ENCODE measurements around the gene CYP4F8. TPM values are rescaled to one million over a fixed set of nuclear protein-coding genes. Genes with fewer than 3 reads are reported as not detected.

The CYP4F8 gene
- polyA plus RNA-seq, 1 of the 3 experiments (the other 2 are of a cell fraction): not detected

GRCh38 chr19:15622991-15623390 lies 8.0 kb downstream of the CYP4F8 start:
- no peaks in the 10 kb centered on the region for H3K4me1 ChIP-seq (ENCODE audit: control insufficient read depth in 1 of 2, insufficient read depth in 2 of 2, low read depth in 1 of 2, low read length in 1 of 2)
- H3K4me3 ChIP-seq (ENCODE audit: low read depth in 2 of 2, low read length in 1 of 2): no peak overlapping the region
- no peak overlapping the region for H3K9ac ChIP-seq
- H3K79me2 ChIP-seq (ENCODE audit: insufficient read depth): no peaks in the 10 kb centered on the region
- H3K36me3 ChIP-seq (replicated peaks in 1 of 2; ENCODE audit: control insufficient read depth in 1 of 2, insufficient read depth in 2 of 2, low read length in 1 of 2): no peaks in the 10 kb centered on the region
- no peak overlapping the region for H3K27ac ChIP-seq (ENCODE audit: low read depth in 2 of 2, low read length in 1 of 2)
- no peaks in the 10 kb centered on the region; the same call in 1 of the 2 replicates for H3K27me3 ChIP-seq (ENCODE audit: insufficient read depth)
- no peaks in the 10 kb centered on the region for H3K9me2 ChIP-seq
- no peaks in the 10 kb centered on the region for H3F3A ChIP-seq (replicated peaks; ENCODE audit: insufficient read depth)
- POLR2A ChIA-PET: no interaction called here
- H2AFZ ChIP-seq (ENCODE audit: low read depth): no peak overlapping the region
- TF ChIP-seq NRF1 (IDR thresholded peaks at IDR 0.05; ENCODE audit: low read depth, low read length) (no peak), YY1 (IDR thresholded peaks at IDR 0.05; ENCODE audit: low read depth) (no peak), NFIC (IDR thresholded peaks at IDR 0.05; ENCODE audit: borderline replicate concordance) (no peak), MAX (IDR thresholded peaks at IDR 0.05; ENCODE audit: low read depth) (no peak), RFX5 (IDR thresholded peaks at IDR 0.05; ENCODE audit: low read length) (no peak), CHD2 (IDR thresholded peaks at IDR 0.05; ENCODE audit: low read length, partially characterized antibody) (no peak)
- WGBS (ENCODE audit: low lambda C conversion rate): 6% methylated on average over 7 of the region's 11 CpGs
- no peak for DNase-seq
- CTCF ChIA-PET: interaction anchor here (0.5 kb wide), 1 partner anchor 553 kb away, joined by 3 read pairs; no protein-coding TSS in a partner anchor
- no peaks in the 10 kb centered on the region for H4K20me1 ChIP-seq (ENCODE audit: insufficient read depth)
- no peaks in the 10 kb centered on the region for H3K9me3 ChIP-seq
- H3K4me2 ChIP-seq: no peak overlapping the region

GRCh38 chr19:15623711-15624318 lies 8.8 kb downstream of the CYP4F8 start:
- no peak for TF ChIP-seq YY1 (IDR thresholded peaks at IDR 0.05; ENCODE audit: low read depth)
- no peak for TF ChIP-seq RCOR1 (IDR thresholded peaks at IDR 0.05; ENCODE audit: low read length)
- no peak for TF ChIP-seq CHD2 (IDR thresholded peaks at IDR 0.05; ENCODE audit: low read length, partially characterized antibody)
- TF ChIP-seq FOXJ3 (CRISPR knock-in tag; IDR thresholded peaks at IDR 0.05): no peak
- TF ChIP-seq GATA2 (CRISPR knock-in tag; IDR thresholded peaks at IDR 0.05): no peak
- TF ChIP-seq FOXM1 (IDR thresholded peaks at IDR 0.05; ENCODE audit: low read depth): no peak
- peak; percentile 94 for TF ChIP-seq REST (IDR thresholded peaks at IDR 0.05; ENCODE audit: low read depth, low read length)
- ChIA-PET CTCF (no interaction called here), POLR2A (no interaction called here)
- H2AFZ ChIP-seq (ENCODE audit: low read depth): no peak overlapping the region
- H3K27ac ChIP-seq (ENCODE audit: low read depth in 2 of 2, low read length in 1 of 2): no peak overlapping the region
- WGBS (ENCODE audit: low lambda C conversion rate): 0% methylated on average over 8 of the region's 9 CpGs
- no peaks in the 10 kb centered on the region for H3K9me2 ChIP-seq
- H3K4me1 ChIP-seq (ENCODE audit: control insufficient read depth in 1 of 2, insufficient read depth in 2 of 2, low read depth in 1 of 2, low read length in 1 of 2): no peaks in the 10 kb centered on the region
- H3K9me3 ChIP-seq: no peaks in the 10 kb centered on the region
- H3K79me2 ChIP-seq (ENCODE audit: insufficient read depth): no peaks in the 10 kb centered on the region
- H3K27me3 ChIP-seq (ENCODE audit: insufficient read depth): no peaks in the 10 kb centered on the region; the same call in 1 of the 2 replicates
- H3K4me2 ChIP-seq: no peak overlapping the region
- H3K4me3 ChIP-seq (ENCODE audit: low read depth in 2 of 2, low read length in 1 of 2): no peak overlapping the region
- H3K36me3 ChIP-seq (replicated peaks in 1 of 2; ENCODE audit: control insufficient read depth in 1 of 2, insufficient read depth in 2 of 2, low read length in 1 of 2): no peaks in the 10 kb centered on the region
- no peak for DNase-seq
- H3F3A ChIP-seq (replicated peaks; ENCODE audit: insufficient read depth): no peaks in the 10 kb centered on the region
- H3K9ac ChIP-seq: no peak overlapping the region
- no peaks in the 10 kb centered on the region for H4K20me1 ChIP-seq (ENCODE audit: insufficient read depth)

Data from SK-N-SH (cell line).